T-cell (primary cell): ENCODE data around the gene SLAMF6. TPM values are rescaled to one million over a fixed set of nuclear protein-coding genes. Genes with fewer than 3 reads are reported as not detected.
"Not testable (repeated sequence)": the region's sequence is repeated elsewhere in the genome, so short reads cannot be mapped to it uniquely, and the experiment has no call there.

ENCODE experiments used
- ATAC-seq, 4 experiments: fragments of 200-7000 bp in 3 of 4; fragments of 150-1000 bp in 1 of 4; cut with Tn5 transposase; replicated peaks in 1 of 4; 1 replicate in 3 of 4; 2 replicates in 1 of 4; pipeline ENCODE4 v1.10.0; 2021; ENCODE audit warnings: moderate library complexity in 3 of 4, mild to moderate bottlenecking in 2 of 4, moderate number of reproducible peaks in 1 of 4
- CTCF ChIA-PET, 2 donors: fragments of 300-600 bp; sonication (Branson Sonifier 250); formaldehyde crosslinking; loops; one replicate each; lab custom pipeline; 2022; ENCODE audit warnings: antibody characterized with exemption in 2 of 2; lab: Charles Lee
- POLR2A ChIA-PET, 2 donors: fragments of 300-600 bp; sonication (Branson Sonifier 250); formaldehyde crosslinking; loops; one replicate each; lab custom pipeline; 2022; ENCODE audit warnings: antibody characterized with exemption in 2 of 2; lab: Charles Lee
- DNase-seq, 35 experiments: peaks; one replicate each; pipeline versions ENCODE4 v3.0.0 to v3.0.0-alpha.2; 2013 to 2023
- H3K27ac ChIP-seq: one replicate; pipeline ENCODE4 v1.5.1; 2013; ENCODE audit warnings: low read length
- H3K27me3 ChIP-seq, 2 experiments: replicated peaks in 1 of 2; 1 replicate in 1 of 2; 2 replicates in 1 of 2; pipeline versions ENCODE4 v1.6.1 to v1.7.0; 2013; ENCODE audit warnings: low read length in 1 of 2, mixed read lengths in 1 of 2; ENCODE audit not compliant: control insufficient read depth in 2 of 2, insufficient read depth in 2 of 2; ENCODE audit errors: extremely low read depth in 1 of 2
- H3K36me3 ChIP-seq, 2 donors: 1 replicate in 1 of 2; 2 replicates in 1 of 2; pipeline versions ENCODE4 v1.6.1 to v1.7.0; 2013; ENCODE audit warnings: low read length in 1 of 2; ENCODE audit not compliant: control insufficient read depth in 2 of 2, insufficient read depth in 1 of 2; ENCODE audit errors: extremely low read depth in 1 of 2
- H3K4me1 ChIP-seq, 2 experiments: 1 replicate in 1 of 2; 2 replicates in 1 of 2; pipeline versions ENCODE4 v1.6.1 to v1.7.0; 2013; ENCODE audit warnings: low read length in 2 of 2, mixed read lengths in 1 of 2; ENCODE audit not compliant: insufficient read depth in 2 of 2, control insufficient read depth in 1 of 2; ENCODE audit errors: extremely low read depth in 1 of 2
- H3K4me3 ChIP-seq, 2 donors: 1 replicate in 1 of 2; 2 replicates in 1 of 2; pipeline versions ENCODE4 v1.5.1 to v1.7.0; 2013; ENCODE audit warnings: mild to moderate bottlenecking in 2 of 2, low read length in 1 of 2, moderate library complexity in 1 of 2; ENCODE audit not compliant: control insufficient read depth in 1 of 2; ENCODE audit errors: extremely low read depth in 1 of 2
- H3K9me3 ChIP-seq: 2 replicates; pipeline ENCODE4 v1.7.0; 2013
- H3K27ac Mint-ChIP-seq, 2 donors: one replicate each; pipeline ENCODE4 v1.8.0; 2020 to 2021; ENCODE audit warnings: mild to moderate bottlenecking in 2 of 2, mixed read lengths in 2 of 2
- H3K27me3 Mint-ChIP-seq, 2 donors: one replicate each; pipeline ENCODE4 v1.8.0; 2021 to 2022; ENCODE audit warnings: mixed read lengths in 2 of 2
- H3K36me3 Mint-ChIP-seq: one replicate; pipeline ENCODE4 v1.8.0; 2021; ENCODE audit warnings: mixed read lengths
- H3K4me1 Mint-ChIP-seq, 3 donors: one replicate each; pipeline ENCODE4 v1.8.0; 2020 to 2022; ENCODE audit warnings: mixed read lengths in 3 of 3, mild to moderate bottlenecking in 1 of 3
- H3K4me3 Mint-ChIP-seq, 3 donors: one replicate each; pipeline ENCODE4 v1.8.0; 2020 to 2022; ENCODE audit warnings: mild to moderate bottlenecking in 3 of 3, mixed read lengths in 3 of 3, moderate library complexity in 3 of 3
- H3K9me3 Mint-ChIP-seq, 3 donors: one replicate each; pipeline ENCODE4 v1.8.0; 2020 to 2022; ENCODE audit warnings: mixed read lengths in 3 of 3
- WGBS: methylation state at CpG from one replicate; pipeline ENCODE4 v1.1.5; 2013; ENCODE audit warnings: missing lambda C conversion rate; ENCODE audit not compliant: insufficient coverage; 5-methylcytosine and 5-hydroxymethylcytosine counted together
- total RNA-seq, 35 experiments: library from RNA in 6 of 35; stranded (reverse) in 6 of 35; fragments of 120-200 nt in 1 of 35; gene quantifications; one replicate each; pipeline versions ENCODE4 v1.2.1 to v1.2.4 and lab custom pipeline; 2013 to 2026

The SLAMF6 gene
- total RNA-seq, 5 donors from 2014 or later (not counting 1 experiment from before 2014, with no cell fraction given): 39.9 to 53.0 (median 47.3) TPM

DNA sequence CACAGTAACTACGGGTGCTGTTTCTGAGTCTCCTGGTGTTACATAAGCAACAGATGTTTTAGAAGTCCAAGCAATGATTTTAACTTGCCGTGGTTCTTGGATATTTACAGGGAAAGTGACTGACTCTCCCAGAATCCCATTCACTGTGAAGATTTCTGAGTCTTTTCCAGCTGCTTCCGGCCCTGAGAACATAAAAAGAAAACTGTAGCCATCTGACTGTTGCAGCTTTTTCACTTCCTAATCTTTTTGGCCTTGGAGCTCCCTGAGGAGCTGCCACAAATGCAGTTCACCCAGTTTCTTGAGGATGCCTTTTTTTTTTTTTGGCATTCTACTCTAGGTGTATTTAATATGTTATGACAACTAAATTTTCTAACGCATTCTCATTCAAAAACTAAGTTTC is 42.5 kb upstream of the SLAMF6 start:
- no peak for ATAC-seq

DNA sequence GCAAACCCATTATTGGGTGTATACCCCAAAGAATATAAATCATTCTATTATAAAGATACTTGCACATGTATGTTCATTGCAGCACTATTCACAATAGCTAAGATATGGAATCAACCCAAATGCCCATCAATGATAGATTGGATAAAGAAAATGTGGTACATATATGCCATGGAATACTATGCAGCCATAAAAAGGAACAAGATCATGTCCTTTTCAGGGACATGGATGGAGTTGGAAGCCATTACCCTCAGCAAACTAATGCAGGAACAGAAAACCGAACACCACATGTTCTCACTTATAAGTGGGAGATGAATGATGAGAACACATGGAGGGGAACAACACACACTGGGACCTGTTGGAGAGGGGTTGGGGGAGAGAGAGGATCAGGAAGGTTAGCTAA is 40.2 kb upstream of the SLAMF6 start:
- H3K27ac ChIP-seq, DNase-seq, CTCF ChIA-PET, H3K9me3 Mint-ChIP-seq, H3K36me3 ChIP-seq, ATAC-seq, H3K9me3 ChIP-seq, H3K4me3 ChIP-seq, H3K27me3 Mint-ChIP-seq, H3K4me3 Mint-ChIP-seq, H3K27me3 ChIP-seq: not testable (repeated sequence)
- no CpG with 5 or more reads among the region's 1 CpG for WGBS
- H3K4me1 ChIP-seq: peaks cover 35 to 49% of the 10 kb centered on the region in 2 experiments
- Mint-ChIP-seq H3K27ac (peak overlapping the region; percentile 53 to 99), H3K36me3 (peaks cover 53% of the 10 kb centered on the region), H3K4me1 (peaks cover 82 to 98% (median 96%) of the 10 kb centered on the region in 3 donors)
- POLR2A ChIA-PET: interaction anchor here (0.5 to 0.7 kb wide), 2 partner anchors 49 to 112 kb away, joined by 3 to 4 read pairs; no protein-coding TSS in a partner anchor

More for the DNA sequence above, 42.5 kb upstream of the SLAMF6 start:
- no peaks in the 10 kb centered on the region for H3K27me3 ChIP-seq
- no peaks in the 10 kb centered on the region for H3K27me3 Mint-ChIP-seq
- peak overlapping the region; percentile 87 for H3K27ac ChIP-seq
- H3K36me3 Mint-ChIP-seq: peaks cover 54% of the 10 kb centered on the region
- H3K36me3 ChIP-seq: peaks cover 0 to 7% of the 10 kb centered on the region in 2 donors
- POLR2A ChIA-PET: interaction anchor here (0.6 to 1.1 kb wide), 2 partner anchors 9 to 122 kb away, joined by 3 to 12 read pairs; no protein-coding TSS in a partner anchor
- peaks cover 52 to 62% of the 10 kb centered on the region in 2 experiments for H3K4me1 ChIP-seq
- H3K9me3 ChIP-seq: no peaks in the 10 kb centered on the region
- 85% methylated on average over 3 of the region's 4 CpGs for WGBS
- no peak overlapping the region for H3K4me3 ChIP-seq
- peak overlapping the region in 1 of 3 donors; percentile 77 for H3K4me3 Mint-ChIP-seq
- H3K27ac Mint-ChIP-seq: peak overlapping the region; percentile 98
- peaks cover 82 to 97% (median 95%) of the 10 kb centered on the region in 3 donors for H3K4me1 Mint-ChIP-seq
- CTCF ChIA-PET: interaction anchor here (0.6 to 1.6 kb wide), 6 partner anchors 14 to 673 kb away, joined by 3 to 9 read pairs (median 3); no protein-coding TSS in a partner anchor
- DNase-seq: no peak
- H3K9me3 Mint-ChIP-seq: peaks cover 0 to 9% (median 8%) of the 10 kb centered on the region in 3 donors

DNA sequence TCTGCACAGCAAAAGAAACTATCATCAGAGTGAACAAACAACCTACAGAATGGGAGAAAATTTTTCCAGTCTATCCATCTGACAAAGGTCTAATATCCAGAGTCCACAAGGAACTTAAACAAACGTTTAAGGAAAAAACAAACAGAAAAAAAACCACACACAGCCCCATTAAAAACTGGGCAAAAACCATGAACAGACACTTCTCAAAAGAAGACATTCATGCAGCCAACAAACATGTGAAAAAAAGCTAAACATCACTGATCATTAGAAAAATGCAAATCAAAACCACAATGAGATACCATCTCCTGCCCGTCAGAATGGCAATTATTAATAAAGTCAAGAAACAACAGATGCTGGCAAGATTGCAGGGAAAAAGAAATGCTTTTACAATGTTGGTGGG is 39.7 kb upstream of the SLAMF6 start:
- H3K27me3 ChIP-seq, CTCF ChIA-PET, H3K4me3 Mint-ChIP-seq, H3K36me3 ChIP-seq, DNase-seq, H3K27ac ChIP-seq, H3K27me3 Mint-ChIP-seq, H3K9me3 Mint-ChIP-seq, H3K4me3 ChIP-seq, H3K9me3 ChIP-seq, ATAC-seq: not testable (repeated sequence)
- H3K36me3 Mint-ChIP-seq: peaks cover 53% of the 10 kb centered on the region
- peak overlapping the region; percentile 96 to 99 for H3K27ac Mint-ChIP-seq
- H3K4me1 ChIP-seq: peaks cover 35 to 45% of the 10 kb centered on the region in 2 experiments
- POLR2A ChIA-PET: interaction anchor here in 1 of 2 donors (0.7 kb wide), 1 partner anchor 112 kb away, joined by 4 read pairs; no protein-coding TSS in a partner anchor
- WGBS: 60% methylated on average over 1 of the region's 2 CpGs
- peaks cover 80 to 98% (median 96%) of the 10 kb centered on the region in 3 donors for H3K4me1 Mint-ChIP-seq

DNA sequence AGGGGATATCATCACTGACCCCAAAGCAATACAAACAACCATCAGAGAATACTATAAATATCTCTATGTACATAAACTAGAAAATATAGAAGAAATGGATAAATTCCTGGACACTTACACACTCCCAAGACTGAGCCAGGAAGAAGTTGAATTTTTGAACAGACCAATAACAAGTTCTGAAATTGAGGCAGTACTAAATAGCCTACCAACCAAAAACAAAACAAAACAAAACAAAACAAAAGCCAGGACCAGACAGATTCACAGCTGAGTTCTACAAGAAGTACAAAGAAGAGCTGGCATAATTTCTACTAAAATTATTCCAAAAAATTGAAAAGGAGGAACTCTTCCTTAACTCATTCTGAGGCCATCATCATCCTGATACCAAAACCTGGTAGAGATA is 37.8 kb upstream of the SLAMF6 start:
- H3K36me3 Mint-ChIP-seq: peaks cover 48% of the 10 kb centered on the region
- peak overlapping the region in 1 of 2 donors; percentile 15 for H3K4me3 ChIP-seq

DNA sequence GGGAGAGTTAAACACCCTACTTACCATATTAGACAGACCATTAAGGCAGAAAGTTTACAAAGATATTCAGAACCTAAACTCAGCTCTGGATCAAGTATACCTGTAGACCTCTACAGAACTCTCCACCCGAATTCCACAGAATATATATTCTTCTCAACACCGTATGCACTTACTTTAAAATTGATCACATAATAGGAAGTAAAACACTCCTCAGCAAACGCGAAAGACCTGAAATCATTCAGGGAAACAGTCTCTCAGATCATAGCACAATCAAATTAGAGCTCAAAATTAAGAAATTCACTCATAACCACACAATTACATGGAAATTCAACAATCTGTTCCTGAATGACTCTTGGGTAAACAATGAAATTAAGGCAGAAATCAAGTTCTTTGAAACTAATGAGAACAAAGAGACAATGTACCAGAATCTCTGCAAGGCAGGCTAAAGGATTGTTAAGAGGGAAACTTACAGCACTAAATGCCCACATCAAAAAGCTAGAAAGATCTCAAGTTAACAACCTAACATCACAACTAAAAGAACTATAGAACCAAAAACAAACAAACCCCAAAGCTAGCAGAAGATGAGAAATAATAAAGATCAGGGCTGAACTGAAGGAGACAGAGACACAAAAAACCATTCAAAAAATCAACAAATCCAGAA is 37.1 kb upstream of the SLAMF6 start:
- CTCF ChIA-PET: interaction anchor here in 1 of 2 donors (0.6 to 2.2 kb wide), 11 partner anchors 10 to 246 kb away, joined by 3 to 6 read pairs (median 3); partner anchors contain the start of gene SLAMF6

More for the DNA sequence above, 37.8 kb upstream of the SLAMF6 start:
- H3K27me3 ChIP-seq: no peaks in the 10 kb centered on the region
- POLR2A ChIA-PET: interaction anchor here (0.6 to 1.1 kb wide), 6 partner anchors 17 to 1152 kb away, joined by 3 to 4 read pairs (median 3); no protein-coding TSS in a partner anchor
- CTCF ChIA-PET: interaction anchor here in 1 of 2 donors (0.6 to 2.2 kb wide), 8 partner anchors 11 to 245 kb away, joined by 3 to 6 read pairs (median 4); partner anchors contain the start of gene SLAMF6
- no peaks in the 10 kb centered on the region for H3K9me3 ChIP-seq
- H3K27ac Mint-ChIP-seq: peak overlapping the region; percentile 96 to 99
- H3K9me3 Mint-ChIP-seq: peaks cover 0 to 9% (median 8%) of the 10 kb centered on the region in 3 donors
- H3K4me3 Mint-ChIP-seq: peak overlapping the region; percentile 66 to 74 (median 74)
- H3K36me3 ChIP-seq: peaks cover 0 to 10% of the 10 kb centered on the region in 2 donors
- DNase-seq (no peak), ATAC-seq (peak in 1 of 4 experiments; percentile 32)
- H3K4me1 Mint-ChIP-seq: peaks cover 62 to 91% (median 90%) of the 10 kb centered on the region in 3 donors
- peaks cover 26 to 27% of the 10 kb centered on the region in 2 experiments for H3K4me1 ChIP-seq
- peak overlapping the region; percentile 83 for H3K27ac ChIP-seq
- no peaks in the 10 kb centered on the region for H3K27me3 Mint-ChIP-seq

DNA sequence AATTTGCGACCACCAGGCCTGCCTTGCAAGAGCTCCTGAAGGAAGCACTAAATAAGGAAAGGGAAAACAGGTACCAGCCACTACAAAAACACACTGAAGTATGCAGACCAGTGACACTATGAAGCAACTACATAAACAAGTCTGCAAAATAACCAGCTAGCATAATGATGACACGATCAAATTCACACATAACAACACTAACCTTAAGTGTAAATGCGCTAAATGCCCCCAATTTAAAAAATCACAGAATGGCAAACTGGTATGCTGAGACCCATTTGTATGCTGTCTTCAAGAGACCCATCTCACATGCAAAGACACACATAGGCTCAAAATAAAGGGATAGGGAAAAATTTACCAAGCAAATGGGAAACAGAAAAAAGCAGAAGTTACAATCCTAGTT is 36.4 kb upstream of the SLAMF6 start:
- not testable (repeated sequence) for ATAC-seq, H3K9me3 ChIP-seq, H3K27me3 Mint-ChIP-seq, DNase-seq, H3K27me3 ChIP-seq, H3K9me3 Mint-ChIP-seq
- WGBS: 14% methylated on average over 1 of the region's 3 CpGs
- H3K36me3 ChIP-seq: peaks cover 0 to 11% of the 10 kb centered on the region in 2 donors
- H3K27ac Mint-ChIP-seq: peak overlapping the region; percentile 96 to 99
- H3K4me1 Mint-ChIP-seq: peaks cover 54 to 82% (median 81%) of the 10 kb centered on the region in 3 donors
- ChIA-PET POLR2A (interaction anchor here in 1 of 2 donors (0.6 to 0.7 kb wide), 2 partner anchors 16 to 71 kb away, joined by 3 to 11 read pairs; no protein-coding TSS in a partner anchor), CTCF (interaction anchor here (0.6 to 2.2 kb wide), 8 partner anchors 8 to 70 kb away, joined by 3 to 6 read pairs (median 3); partner anchors contain the start of gene SLAMF6 (in 1 of the 2))
- H3K4me3 ChIP-seq: peak overlapping the region in 1 of 2 donors; percentile 13
- H3K4me1 ChIP-seq: peaks cover 17 to 23% of the 10 kb centered on the region in 2 experiments
- peak overlapping the region; percentile 83 for H3K27ac ChIP-seq
- peaks cover 40% of the 10 kb centered on the region for H3K36me3 Mint-ChIP-seq
- peak overlapping the region; percentile 66 to 74 (median 74) for H3K4me3 Mint-ChIP-seq

More for the DNA sequence above, 37.1 kb upstream of the SLAMF6 start:
- Histone ChIP-seq H3K4me3 (peak overlapping the region in 1 of 2 donors; percentile 5), H3K36me3 (peaks cover 0 to 10% of the 10 kb centered on the region in 2 donors), H3K27ac (peak overlapping the region; percentile 83), H3K9me3 (no peaks in the 10 kb centered on the region), H3K27me3 (no peaks in the 10 kb centered on the region), H3K4me1 (peaks cover 20 to 24% of the 10 kb centered on the region in 2 experiments)
- Mint-ChIP-seq H3K27me3 (no peaks in the 10 kb centered on the region), H3K4me1 (peaks cover 62 to 89% (median 88%) of the 10 kb centered on the region in 3 donors), H3K4me3 (peak overlapping the region; percentile 66 to 74 (median 74)), H3K27ac (peak overlapping the region; percentile 96 to 99), H3K9me3 (peaks cover 0 to 9% (median 8%) of the 10 kb centered on the region in 3 donors), H3K36me3 (peaks cover 46% of the 10 kb centered on the region)
- DNase-seq (no peak), ATAC-seq (peak; percentile 55 to 81 (median 58))
- 0% methylated on average over 2 of the region's 4 CpGs for WGBS
- POLR2A ChIA-PET: interaction anchor here (0.6 to 1.1 kb wide), 5 partner anchors 17 to 107 kb away, joined by 3 to 11 read pairs (median 3); no protein-coding TSS in a partner anchor
